IMR-90 (cell line): ENCODE data around the gene SLC29A1. TPM values are rescaled to one million over a fixed set of nuclear protein-coding genes. Genes with fewer than 3 reads are reported as not detected.

ENCODE experiments used
- ATAC-seq: fragments of 200-7000 bp; cut with Tn5 transposase; 2 replicates; pipeline ENCODE4 v1.9.1; 2020; ENCODE audit warnings: low read depth, mild to moderate bottlenecking, moderate library complexity
- BruUV-seq: library from RNA; stranded (reverse); fragments of 400-500 nt; replicated peaks from 2 replicates; lab custom pipeline; 2021; lab: Mats Ljungman, UMichigan
- CTCF ChIA-PET: fragments of 300-600 bp; formaldehyde crosslinking; extraction: SDS; loops from one replicate; lab custom pipeline; 2021; ENCODE audit warnings: antibody characterized with exemption; lab: Yijun Ruan, JAX
- POLR2A ChIA-PET: fragments of 300-600 bp; sonication (Branson Sonifier 250); formaldehyde crosslinking; loops from one replicate; lab custom pipeline; 2022; ENCODE audit warnings: antibody characterized with exemption; ENCODE audit not compliant: unreplicated experiment; lab: Charles Lee
- DNase-seq: peaks from one replicate; pipeline ENCODE4 v3.0.0; 2013
- H2AFZ ChIP-seq: replicated peaks from 2 replicates; pipeline ENCODE3; 2013; ENCODE audit warnings: low read length, mild to moderate bottlenecking; ENCODE audit not compliant: poor library complexity
- H2AK5ac ChIP-seq: 2 replicates; pipeline ENCODE4 v1.6.1; 2013; ENCODE audit warnings: low read depth, low read length, inconsistent platforms
- H2AK9ac ChIP-seq: replicated peaks from 2 replicates; pipeline ENCODE3; 2013; ENCODE audit warnings: mild to moderate bottlenecking, low read depth, low read length, moderate library complexity; ENCODE audit not compliant: poor library complexity
- H2BK120ac ChIP-seq: 2 replicates; pipeline ENCODE4 v1.6.1; 2013; ENCODE audit warnings: low read depth, low read length, inconsistent platforms
- H2BK15ac ChIP-seq: 3 replicates; pipeline ENCODE4 v1.6.1; 2013; ENCODE audit warnings: low read depth, low read length, inconsistent platforms
- H2BK20ac ChIP-seq: 2 replicates; pipeline ENCODE4 v1.6.1; 2013; ENCODE audit warnings: low read depth, mild to moderate bottlenecking, inconsistent platforms, low read length, moderate library complexity
- H2BK5ac ChIP-seq: 2 replicates; pipeline ENCODE4 v1.6.1; 2013; ENCODE audit warnings: mild to moderate bottlenecking, low read depth, low read length, inconsistent platforms; ENCODE audit not compliant: poor library complexity, severe bottlenecking
- H3K14ac ChIP-seq: replicated peaks from 2 replicates; pipeline ENCODE4 v1.6.1; 2013; ENCODE audit warnings: low read depth, low read length, inconsistent platforms
- H3K18ac ChIP-seq: 2 replicates; pipeline ENCODE4 v1.6.1; 2013; ENCODE audit warnings: low read depth, low read length, control low read depth
- H3K23ac ChIP-seq: 2 replicates; pipeline ENCODE4 v1.6.1; 2013; ENCODE audit warnings: low read depth, low read length, inconsistent platforms
- H3K27ac ChIP-seq: 2 replicates; pipeline ENCODE4 v1.5.1; 2013; ENCODE audit warnings: mild to moderate bottlenecking, control low read depth, low read length; ENCODE audit not compliant: insufficient read depth
- H3K27me3 ChIP-seq: 2 replicates; pipeline ENCODE4 v1.6.1; 2013; ENCODE audit warnings: low read length; ENCODE audit not compliant: control insufficient read depth, insufficient read depth
- H3K36me3 ChIP-seq: 2 replicates; pipeline ENCODE4 v1.6.1; 2013; ENCODE audit warnings: low read length, mixed read lengths; ENCODE audit not compliant: control insufficient read depth, insufficient read depth
- H3K4ac ChIP-seq: 2 replicates; pipeline ENCODE4 v1.6.1; 2013; ENCODE audit warnings: low read depth, low read length, inconsistent platforms
- H3K4me1 ChIP-seq: 2 replicates; pipeline ENCODE4 v1.6.1; 2013; ENCODE audit warnings: low read length, mixed read lengths; ENCODE audit not compliant: control insufficient read depth, insufficient read depth
- H3K4me2 ChIP-seq: 2 replicates; pipeline ENCODE4 v1.6.1; 2013; ENCODE audit warnings: low read depth, mild to moderate bottlenecking, control low read depth, low read length, moderate library complexity
- H3K4me3 ChIP-seq: 2 replicates; pipeline ENCODE4 v1.5.1; 2013; ENCODE audit warnings: low read depth, mild to moderate bottlenecking, control low read depth, low read length, moderate library complexity; ENCODE audit not compliant: insufficient read depth
- H3K56ac ChIP-seq: 2 replicates; pipeline ENCODE4 v1.6.1; 2013; ENCODE audit warnings: low read length, inconsistent platforms; ENCODE audit not compliant: insufficient read depth; ENCODE audit errors: extremely low read depth
- H3K79me1 ChIP-seq, 2 experiments: 2 replicates each; pipeline ENCODE4 v1.6.1; 2013; ENCODE audit warnings: low read length in 2 of 2, inconsistent platforms in 1 of 2, low read depth in 1 of 2
- H3K9ac ChIP-seq: 2 replicates; pipeline ENCODE4 v1.6.1; 2013; ENCODE audit warnings: low read depth, low read length, control low read depth
- H3K9me1 ChIP-seq: 2 replicates; pipeline ENCODE4 v1.6.1; 2013; ENCODE audit warnings: low read length, inconsistent platforms; ENCODE audit not compliant: insufficient read depth
- H3K9me3 ChIP-seq: 2 replicates; pipeline ENCODE4 v1.6.1; 2013; ENCODE audit warnings: low read length; ENCODE audit not compliant: control insufficient read depth, insufficient read depth
- H4K20me1 ChIP-seq: 2 replicates; pipeline ENCODE4 v1.6.1; 2013; ENCODE audit warnings: low read length, inconsistent platforms; ENCODE audit not compliant: insufficient read depth
- H4K5ac ChIP-seq: 2 replicates; pipeline ENCODE4 v1.6.1; 2013; ENCODE audit warnings: mild to moderate bottlenecking, low read depth, low read length, control low read depth
- H4K8ac ChIP-seq, 2 experiments: 2 replicates each; pipeline ENCODE4 v1.6.1; 2013; ENCODE audit warnings: low read depth in 2 of 2, low read length in 2 of 2, control low read depth in 1 of 2, inconsistent platforms in 1 of 2
- H4K91ac ChIP-seq: 2 replicates; pipeline ENCODE4 v1.6.1; 2013; ENCODE audit warnings: low read depth, low read length, inconsistent platforms; ENCODE audit not compliant: insufficient read depth
- BHLHE40 ChIP-seq: fragments of 150-350 bp; IDR thresholded peaks from 2 replicates; pipeline ENCODE4 v1.6.1; 2016; ENCODE audit warnings: mild to moderate bottlenecking, low read depth, low read length
- CEBPB ChIP-seq: IDR thresholded peaks from 2 replicates; pipeline ENCODE4 v1.6.1; 2012; ENCODE audit warnings: low read depth, low read length, improper control_type of control experiment
- CTCF ChIP-seq: conservative IDR thresholded peaks from 2 replicates; pipeline ENCODE4 v1.5.1; 2012; ENCODE audit warnings: mild to moderate bottlenecking, low read depth, low read length, improper control_type of control experiment
- ELK1 ChIP-seq: fragments of 150-350 bp; IDR thresholded peaks from 2 replicates; pipeline ENCODE4 v1.6.1; 2016; ENCODE audit warnings: low read depth, mild to moderate bottlenecking, low read length, moderate library complexity, borderline replicate concordance
- FOS ChIP-seq: fragments of 150-350 bp; IDR thresholded peaks from 2 replicates; pipeline ENCODE4 v1.6.1; 2016; ENCODE audit warnings: low read depth, low read length
- MAFK ChIP-seq: IDR thresholded peaks from 2 replicates; pipeline ENCODE4 v1.6.1; 2012; ENCODE audit warnings: low read depth, low read length, improper control_type of control experiment
- MAZ ChIP-seq: IDR thresholded peaks from 2 replicates; pipeline ENCODE4 v1.6.1; 2012; ENCODE audit warnings: low read depth, mild to moderate bottlenecking, low read length, improper control_type of control experiment, moderate library complexity, borderline replicate concordance
- MXI1 ChIP-seq: IDR thresholded peaks from 2 replicates; pipeline ENCODE4 v1.6.1; 2012; ENCODE audit warnings: low read depth, mild to moderate bottlenecking, low read length, moderate library complexity, borderline replicate concordance
- NFE2L2 ChIP-seq: fragments of 150-350 bp; IDR thresholded peaks from 2 replicates; pipeline ENCODE4 v1.6.1; 2016; ENCODE audit warnings: low read depth, mild to moderate bottlenecking, low read length
- POLR2A ChIP-seq: IDR thresholded peaks from 2 replicates; pipeline ENCODE4 v1.6.1; 2012; ENCODE audit warnings: mild to moderate bottlenecking, low read depth, low read length
- RAD21 ChIP-seq: IDR thresholded peaks from 2 replicates; pipeline ENCODE4 v1.6.1; 2012; ENCODE audit warnings: low read length, improper control_type of control experiment
- RCOR1 ChIP-seq: IDR thresholded peaks from 2 replicates; pipeline ENCODE4 v1.6.1; 2012; ENCODE audit warnings: mild to moderate bottlenecking, low read length, improper control_type of control experiment; ENCODE audit not compliant: insufficient replicate concordance
- RFX5 ChIP-seq: IDR thresholded peaks from 2 replicates; pipeline ENCODE4 v1.8.0; 2012; ENCODE audit warnings: low read depth, mild to moderate bottlenecking, low read length, moderate library complexity
- SMC3 ChIP-seq: fragments of 150-350 bp; IDR thresholded peaks from 2 replicates; pipeline ENCODE4 v1.6.1; 2016; ENCODE audit warnings: low read depth, mild to moderate bottlenecking, antibody characterized with exemption, low read length, moderate library complexity
- USF2 ChIP-seq: fragments of 150-350 bp; IDR thresholded peaks from 2 replicates; pipeline ENCODE4 v1.6.1; 2017; ENCODE audit warnings: mild to moderate bottlenecking, antibody characterized with exemption, low read length, low read depth
- WGBS, 2 experiments: methylation state at CpG; one replicate each; pipeline versions ENCODE4 v1.1.5 to v1.1.7; 2013; ENCODE audit warnings: missing lambda C conversion rate in 2 of 2; ENCODE audit not compliant: insufficient read length in 1 of 2; ENCODE audit errors: extremely low coverage in 2 of 2; 5-methylcytosine and 5-hydroxymethylcytosine counted together
- dilution Hi-C: fragments of 300-500 bp; cut with HindIII; formaldehyde crosslinking; loops from one replicate; pipeline ENCODE4 v1.14.3; 2018; ENCODE audit warnings: low sequenced_read_pairs; ENCODE audit not compliant: unreplicated experiment
- in situ Hi-C: fragments of 300-500 bp; cut with MboI; formaldehyde crosslinking; loops from 3 replicates; pipeline ENCODE4 v1.14.3; 2019; ENCODE audit warnings: low sequenced_read_pairs, inconsistent platforms, mixed read lengths
- intact Hi-C: fragments of 100-400 bp; cut with micrococcal nuclease; formaldehyde crosslinking; loops from 2 replicates; pipeline ENCODE4 v1.10.0; 2022
- polyA plus RNA-seq, 3 experiments: library from polyadenylated mRNA; depleted of rRNA; stranded (reverse); fragments of >200 nt; gene quantifications; 2 replicates each; pipeline ENCODE4 v1.2.3, GENCODE V29; 2012; ENCODE audit warnings: low replicate concordance in 1 of 3
- total RNA-seq: library from RNA; depleted of rRNA; stranded (reverse); fragments of >200 nt; gene quantifications from 2 replicates; pipeline ENCODE4 v1.2.3, GENCODE V29; 2012

The SLC29A1 gene
- total and polyA plus RNA-seq, 2 of the 4 experiments (the other 2 are of a cell fraction): 4.1 to 22.1 TPM

- H3K56ac ChIP-seq: no peak overlapping the region
- ATAC-seq: no peak
- no peak overlapping the region for H3K27ac ChIP-seq
- no peak overlapping the region for H2AFZ ChIP-seq
- H3K9me1 ChIP-seq: no peaks in the 10 kb centered on the region
- no peak overlapping the region for H2AK5ac ChIP-seq
- dilution Hi-C loops (no loop called here), in situ Hi-C loops (no loop called here), intact Hi-C loops (no loop called here)
- H4K8ac ChIP-seq: no peak overlapping the region
- no peak overlapping the region for H3K4me2 ChIP-seq
- no peaks in the 10 kb centered on the region for H3K9me3 ChIP-seq
- H2BK120ac ChIP-seq: no peak overlapping the region
- H3K9ac ChIP-seq: no peak overlapping the region
- no peak overlapping the region for H3K23ac ChIP-seq
- ChIA-PET CTCF (interaction anchor here (1.6 kb wide), 1 partner anchor 11 kb away, joined by 3 read pairs; no protein-coding TSS in a partner anchor), POLR2A (no interaction called here)
- H4K91ac ChIP-seq: no peak overlapping the region
- no peak overlapping the region for H2BK15ac ChIP-seq
- peak overlapping the region; percentile 28 for H2AK9ac ChIP-seq
- BruUV-seq: no TSS peak
- H3K18ac ChIP-seq: no peak overlapping the region
- DNase-seq: no peak
- no peak overlapping the region for H3K4me3 ChIP-seq
- WGBS, 2 experiments: 81% methylated on average over 3 of the region's 11 CpGs; no CpG with 5 or more reads in 1 of the 2 experiments
- H3K14ac ChIP-seq: no peak overlapping the region
- H4K20me1 ChIP-seq: no peaks in the 10 kb centered on the region
- no peak overlapping the region for H4K5ac ChIP-seq
- peaks cover 18% of the 10 kb centered on the region for H3K27me3 ChIP-seq
- no peak overlapping the region for H2BK5ac ChIP-seq
- H3K4me1 ChIP-seq: no peaks in the 10 kb centered on the region
- no peak overlapping the region for H2BK20ac ChIP-seq
- no peaks in the 10 kb centered on the region for H3K36me3 ChIP-seq
- no peaks in the 10 kb centered on the region for H3K79me1 ChIP-seq
- H3K4ac ChIP-seq: no peak overlapping the region
- TF ChIP-seq CTCF (no peak), FOS (no peak), SMC3 (no peak), USF2 (no peak), NFE2L2 (no peak), BHLHE40 (no peak), ELK1 (no peak), MAFK (no peak), POLR2A (no peak), RFX5 (no peak), RCOR1 (no peak), RAD21 (no peak), MAZ (no peak), CEBPB (no peak), MXI1 (no peak)
These were observed 20.2 kb upstream of the SLC29A1 start for GRCh38 chr6:44202972-44203750.
